Stimulated activated CD8-positive, alpha-beta memory T cell treated with anti-CD3 and anti-CD28 coated beads, Interleukin-15, amount 100 ng/mL, for 4 hours (primary cell): ENCODE data around the gene ITPKA.

Experiments used
- DNase-seq, 2 donors: peaks; one replicate each; pipeline ENCODE4 v3.0.0-alpha.2; 2020; ENCODE audit warnings: low read depth in 2 of 2

ITPKA gene

GRCh38 chr15:41490355-41490754, 3.3 kb upstream of the ITPKA start:
- no peak for DNase-seq

DNA sequence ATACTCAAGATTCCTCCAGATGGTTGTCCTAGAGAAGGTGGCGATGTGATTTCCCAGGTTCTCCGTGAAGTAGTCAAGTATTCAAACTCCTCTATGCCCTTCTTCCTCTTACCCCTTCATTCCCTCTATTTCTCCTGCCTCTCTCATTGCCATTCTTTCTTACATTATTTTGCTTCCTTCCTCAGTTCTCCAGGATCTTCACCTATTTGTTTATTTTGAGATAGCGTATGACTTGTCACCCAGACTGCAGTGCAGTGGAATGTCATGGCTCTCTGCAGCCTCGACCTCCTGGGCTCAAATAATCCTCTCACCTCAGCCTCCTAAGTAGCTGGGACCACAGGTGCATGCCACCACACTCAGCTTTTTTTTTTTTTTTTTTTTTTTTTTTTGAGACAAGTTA, 1.8 kb upstream of the ITPKA start:
- no peak for DNase-seq

DNA sequence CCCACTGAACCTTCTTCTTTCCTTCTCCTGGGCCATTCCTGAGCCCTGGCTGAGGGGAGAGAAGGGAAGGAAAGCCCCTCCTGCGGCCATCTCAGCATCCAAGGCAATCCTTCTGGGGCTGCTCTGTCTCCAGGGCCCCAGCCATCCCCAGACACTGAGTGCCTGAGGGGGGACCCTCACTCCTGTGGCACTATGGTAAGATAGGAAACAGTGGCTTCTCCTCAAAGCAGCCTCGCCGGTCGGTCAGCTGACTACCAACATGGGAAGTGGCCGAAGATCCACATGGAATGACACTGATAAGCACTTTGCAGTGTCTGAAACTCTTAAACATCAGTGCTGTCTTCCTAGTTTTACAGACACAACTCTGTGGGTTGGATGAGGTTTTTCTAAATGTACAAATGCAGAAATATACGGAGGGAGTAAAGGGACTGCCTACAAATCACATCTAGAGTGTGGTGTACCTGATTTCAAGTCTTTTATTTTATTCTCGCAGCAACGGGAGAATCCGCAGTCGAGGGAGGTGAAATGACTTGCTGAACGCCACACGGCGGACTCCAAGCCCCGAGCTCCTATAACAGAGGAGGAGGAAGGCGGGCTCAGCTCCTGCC, 973 bp upstream of the ITPKA start:
- DNase-seq, result no peak

DNA sequence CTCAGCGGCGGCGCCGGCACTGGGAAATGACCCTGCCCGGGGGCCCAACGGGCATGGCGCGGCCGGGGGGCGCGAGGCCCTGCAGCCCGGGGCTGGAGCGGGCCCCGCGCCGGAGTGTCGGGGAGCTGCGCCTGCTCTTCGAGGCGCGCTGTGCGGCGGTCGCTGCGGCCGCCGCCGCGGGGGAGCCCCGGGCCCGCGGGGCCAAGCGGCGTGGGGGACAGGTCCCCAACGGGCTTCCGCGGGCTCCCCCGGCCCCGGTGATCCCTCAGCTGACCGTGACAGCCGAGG, 172 bp downstream of the ITPKA start:
- no peak for DNase-seq

DNA sequence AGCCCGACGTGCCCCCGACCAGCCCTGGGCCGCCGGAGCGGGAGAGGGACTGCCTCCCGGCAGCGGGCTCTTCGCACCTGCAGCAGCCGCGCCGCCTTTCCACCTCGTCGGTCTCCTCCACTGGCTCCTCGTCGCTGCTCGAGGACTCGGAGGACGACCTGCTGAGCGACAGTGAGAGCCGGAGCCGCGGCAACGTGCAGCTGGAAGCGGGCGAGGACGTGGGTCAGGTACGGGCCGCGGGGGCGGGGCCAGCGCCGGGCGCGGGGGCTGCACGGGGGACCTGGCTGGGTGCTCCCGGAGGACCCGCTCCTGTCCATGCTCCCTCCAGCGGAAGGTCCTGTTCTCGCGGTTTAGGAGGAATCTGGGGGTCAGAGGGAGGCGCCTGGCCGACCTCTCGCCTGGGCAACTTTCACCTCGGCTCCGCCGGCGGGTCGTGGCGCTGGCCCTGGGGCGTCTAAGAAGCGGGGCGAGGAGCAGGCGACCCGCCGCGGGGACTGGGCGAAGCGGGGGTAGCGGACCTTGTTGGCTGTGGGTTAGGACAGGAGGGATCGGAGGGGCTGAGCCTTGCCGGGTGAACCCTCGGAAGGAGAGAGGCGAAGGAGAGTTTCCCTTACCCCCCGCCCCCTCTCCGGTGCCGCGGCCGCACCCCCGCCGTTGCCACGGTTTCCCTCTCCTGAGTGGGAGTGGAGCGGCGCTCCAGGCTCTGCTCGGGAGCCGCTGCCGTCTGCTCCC, 682 bp downstream of the ITPKA start:
- no peak for DNase-seq

DNA sequence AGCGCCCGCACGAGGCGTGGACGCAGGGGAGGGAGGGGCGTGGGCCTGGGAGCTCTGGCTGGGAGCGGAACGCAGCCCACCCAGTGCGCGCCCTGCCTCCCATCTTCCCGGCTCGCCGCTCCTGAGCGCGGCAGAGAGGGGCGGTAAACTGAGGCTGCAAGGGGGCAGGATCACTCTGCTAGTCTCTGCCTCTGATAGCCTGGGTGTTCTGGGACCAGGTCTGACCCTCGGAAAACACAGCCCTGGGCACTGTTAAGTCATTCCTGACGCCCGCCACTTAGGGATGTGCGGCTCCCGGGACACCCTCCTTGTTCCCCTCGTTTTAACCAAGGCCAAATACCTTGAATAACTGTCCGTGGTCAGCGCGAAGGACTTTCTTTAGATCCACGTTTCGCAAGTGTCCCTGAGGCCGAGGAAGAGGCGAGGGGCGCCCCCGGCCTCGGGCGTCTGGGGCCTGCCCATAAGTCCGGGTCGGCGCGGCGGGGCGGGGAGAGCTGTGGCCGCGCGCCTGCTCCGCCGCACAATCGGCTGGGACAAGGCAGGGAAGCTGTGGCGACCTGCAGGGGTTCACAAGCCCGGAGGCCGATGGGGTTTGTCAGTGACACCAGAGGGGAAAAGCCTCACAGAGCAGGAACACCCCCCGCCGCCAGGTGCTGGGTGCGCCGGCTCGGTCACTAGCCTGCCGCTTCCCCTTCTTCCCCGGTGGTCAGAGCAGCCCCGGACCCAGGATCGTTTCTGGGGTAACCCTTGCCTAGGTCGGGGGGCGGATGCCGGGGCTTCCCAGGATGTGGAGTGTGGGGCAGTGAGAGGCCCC, 1.5 kb downstream of the ITPKA start:
- DNase-seq, result no peak

DNA sequence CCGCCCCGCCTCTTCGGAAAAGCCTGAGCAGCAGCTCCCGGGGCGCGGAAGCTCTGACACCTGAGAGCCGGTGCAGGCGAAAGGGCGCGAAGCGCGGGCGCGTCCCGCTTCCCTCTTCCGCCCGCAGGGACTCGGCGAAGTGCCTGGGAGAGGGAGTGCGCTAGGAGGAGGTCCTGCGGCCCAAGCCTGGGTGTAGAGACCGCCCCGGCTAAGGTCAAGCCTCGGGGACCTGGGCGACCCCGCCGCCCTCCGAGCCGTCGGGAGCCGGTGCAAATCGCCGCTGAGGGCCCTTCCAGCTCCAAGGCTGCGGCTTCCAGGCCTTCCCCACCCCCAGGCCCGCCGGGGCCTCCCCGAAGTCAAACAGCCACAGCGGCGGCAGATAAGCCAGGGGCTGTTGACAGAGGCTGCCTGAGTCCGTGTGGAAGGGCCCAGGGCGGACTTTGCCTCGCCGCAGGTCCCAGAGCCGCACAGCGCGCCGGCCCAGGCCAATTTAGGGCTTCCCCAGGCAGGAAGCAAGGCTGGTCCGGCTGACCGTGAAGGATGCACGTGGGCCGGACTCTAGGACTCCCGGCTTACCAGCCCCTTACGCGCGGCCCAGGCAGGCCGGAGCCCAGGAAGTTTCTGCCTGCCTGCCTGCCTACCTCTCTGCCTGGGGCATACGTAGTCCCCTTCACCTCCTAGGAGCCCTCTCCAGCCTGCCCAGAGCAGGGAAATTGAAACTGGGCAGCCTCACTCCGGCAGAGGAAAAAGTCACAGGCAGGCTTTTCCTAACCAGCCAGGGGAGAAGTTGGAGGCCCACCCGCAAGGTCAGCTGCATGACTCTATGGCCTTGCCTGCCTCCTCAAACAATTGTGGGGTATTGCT, 2.3 kb downstream of the ITPKA start:
- no peak for DNase-seq

- no peak for DNase-seq
Observed at GRCh38 chr15:41498657-41499056, 5.0 kb downstream of the ITPKA start.

GRCh38 chr15:41499109-41499851, 5.6 kb downstream of the ITPKA start:
- no peak for DNase-seq

- no peak for DNase-seq
Observed at GRCh38 chr15:41501191-41501917, 7.7 kb downstream of the ITPKA start.

- no peak for DNase-seq
Observed at GRCh38 chr15:41501931-41502794, 8.5 kb downstream of the ITPKA start.

DNA sequence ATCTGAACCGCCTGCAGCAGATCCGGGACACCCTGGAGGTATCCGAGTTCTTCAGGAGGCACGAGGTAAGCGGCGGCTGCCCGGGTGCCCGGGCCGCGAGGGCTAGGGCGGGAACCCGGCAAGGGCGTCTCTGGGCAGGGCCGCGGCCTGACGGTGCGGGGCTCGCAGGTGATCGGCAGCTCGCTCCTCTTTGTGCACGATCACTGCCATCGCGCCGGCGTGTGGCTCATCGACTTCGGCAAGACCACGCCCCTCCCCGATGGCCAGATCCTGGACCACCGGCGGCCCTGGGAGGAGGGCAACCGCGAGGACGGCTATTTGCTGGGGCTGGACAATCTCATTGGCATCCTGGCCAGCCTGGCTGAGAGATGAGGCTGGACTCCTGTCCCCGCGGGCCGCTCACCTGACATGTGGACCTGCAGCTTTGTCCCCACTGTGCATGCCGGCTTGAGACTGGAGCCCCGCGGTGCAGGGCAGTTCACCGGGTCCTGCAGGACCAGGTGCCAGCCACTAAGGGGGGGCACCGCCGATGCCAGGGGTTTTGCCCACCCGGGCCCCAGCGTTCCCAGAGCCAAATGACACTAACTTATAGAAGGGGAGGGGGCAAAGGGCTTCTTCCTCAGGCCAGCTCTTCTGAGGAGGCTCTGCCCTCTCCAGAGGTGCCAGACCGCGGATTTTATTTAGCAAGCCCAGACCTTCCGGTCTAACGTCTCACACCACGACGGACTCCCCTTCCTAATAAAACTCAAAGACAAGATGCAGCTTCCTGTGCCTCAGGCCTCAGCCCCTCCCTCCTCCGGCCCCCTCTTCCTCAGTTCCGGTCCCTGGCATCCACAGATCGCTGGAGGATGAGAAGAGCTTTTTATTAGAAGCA, 9.4 kb downstream of the ITPKA start:
- no peak for DNase-seq

- no peak for DNase-seq
Observed at GRCh38 chr15:41503669-41504010, 10.0 kb downstream of the ITPKA start.

DNA sequence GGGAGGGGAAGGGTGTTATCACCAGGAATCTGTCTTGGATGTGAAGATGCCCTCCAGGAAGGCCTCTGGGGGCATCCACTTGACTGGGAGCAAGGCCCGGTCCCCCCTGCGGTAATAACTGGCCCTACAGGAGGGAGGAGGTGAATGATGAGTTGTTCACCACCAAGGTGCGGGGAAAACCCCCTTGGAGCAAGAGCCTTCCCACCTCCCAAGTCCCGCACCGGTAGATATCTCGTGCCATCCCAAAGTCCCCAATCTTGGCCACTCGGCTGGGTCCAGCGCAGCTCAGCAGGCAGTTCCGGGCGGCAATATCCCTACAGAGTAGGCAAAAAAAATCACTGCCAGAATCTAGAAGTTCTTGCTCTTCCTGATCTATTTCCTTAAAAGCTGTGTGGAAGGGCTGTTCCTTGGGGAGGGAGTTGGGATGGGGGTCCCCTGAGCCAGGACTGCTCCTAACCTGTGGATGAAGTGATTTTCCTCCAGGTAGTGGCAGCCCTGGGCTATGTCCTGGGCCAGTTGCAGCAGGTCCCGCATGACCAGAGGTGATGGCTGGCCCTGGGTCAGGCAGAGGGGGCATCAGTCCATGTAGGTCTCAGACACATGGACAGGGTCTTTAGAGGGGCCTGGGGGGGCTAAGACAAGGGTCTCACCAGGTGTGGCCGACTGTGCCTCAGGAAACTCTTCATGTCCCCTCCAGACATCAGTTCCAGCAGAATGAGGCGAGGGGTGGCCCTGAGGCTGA, 11.2 kb downstream of the ITPKA start:
- DNase-seq, result no peak

- DNase-seq, result no peak
Observed at GRCh38 chr15:41505776-41506175, 12.1 kb downstream of the ITPKA start.

DNA sequence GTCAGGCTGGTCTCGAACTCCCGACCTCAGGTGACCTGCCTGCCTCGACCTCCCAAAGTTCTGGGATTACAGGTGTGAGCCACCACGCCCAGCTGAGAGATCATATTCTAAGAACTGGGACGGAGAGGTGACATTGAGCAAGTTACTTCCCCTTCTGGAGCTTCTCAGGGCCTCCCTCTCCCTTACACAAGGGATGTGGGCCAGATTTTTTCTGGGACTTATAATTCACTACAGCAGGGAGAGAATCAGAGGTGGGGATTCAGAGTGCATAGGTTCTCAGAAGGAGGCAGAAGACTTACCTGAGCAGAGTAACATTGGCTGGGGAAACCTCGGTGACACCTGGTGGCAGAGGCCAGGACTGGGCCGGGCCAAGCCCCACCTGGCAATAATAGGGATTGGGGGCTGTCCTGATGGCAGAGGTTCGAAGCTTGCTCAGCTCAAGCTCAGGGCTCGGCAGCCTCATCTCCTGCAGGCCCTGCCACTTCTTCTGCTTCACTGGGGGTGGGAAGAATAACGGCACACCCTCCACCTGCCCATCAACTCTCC, 13.2 kb downstream of the ITPKA start:
- DNase-seq, result no peak

DNA sequence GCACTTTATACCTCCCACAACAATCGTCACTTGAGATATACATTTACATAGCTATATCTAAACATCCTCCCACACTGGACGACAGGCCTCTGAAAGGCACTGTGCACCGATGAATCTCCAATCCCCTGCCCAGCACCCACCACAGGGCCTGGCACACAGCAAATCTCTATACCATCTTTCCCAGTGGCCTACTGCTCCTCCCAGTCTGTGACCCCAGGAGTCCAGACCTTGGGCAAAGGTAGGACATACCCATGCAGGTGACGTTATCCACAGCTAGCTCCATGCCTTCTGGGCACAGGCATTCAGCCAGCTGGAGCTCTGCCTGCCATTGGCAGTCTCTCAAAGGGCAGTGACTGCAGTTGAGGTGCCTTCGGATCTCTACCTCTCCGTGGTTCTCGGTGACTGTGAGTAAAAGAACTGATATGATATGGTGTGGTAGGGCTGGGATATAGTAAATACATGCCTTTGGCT, 14.2 kb downstream of the ITPKA start:
- no peak for DNase-seq

GRCh38 chr15:41510728-41511127, 17.1 kb downstream of the ITPKA start:
- no peak for DNase-seq
